H1 (cell line): ENCODE results near the gene GRK5. TPM values are rescaled to one million over a fixed set of nuclear protein-coding genes. Genes with fewer than 3 reads are reported as not detected.
A peak's percentile ranks its signal among the peaks of the same experiment; 100 is the strongest.

Experiments used
- CTCF ChIA-PET: fragments of 300-600 bp; sonication (Branson Sonifier 250); formaldehyde crosslinking; loops from one replicate; lab custom pipeline; 2021; ENCODE audit not compliant: partially characterized antibody; lab: Charles Lee
- POLR2A ChIA-PET: fragments of 300-600 bp; sonication (Branson Sonifier 250); formaldehyde crosslinking; loops from one replicate; lab custom pipeline; 2021; ENCODE audit warnings: inconsistent platforms; ENCODE audit not compliant: partially characterized antibody; lab: Charles Lee
- DNase-seq, 2 experiments: peaks; one replicate each; pipeline versions ENCODE4 v3.0.0 to v3.0.0-alpha.2; 2010 to 2022; ENCODE audit warnings: low spot score in 2 of 2, low read depth in 1 of 2, mixed read lengths in 1 of 2
- FAIRE-seq: peaks from 2 replicates; lab custom pipeline; 2011; peaks lifted over from hg19 to GRCh38; lab: Jason Lieb, UNC
- H2AFZ ChIP-seq: 2 replicates; pipeline ENCODE4 v1.8.1; 2012; ENCODE audit warnings: low read length, inconsistent platforms
- H2AK5ac ChIP-seq: 2 replicates; pipeline ENCODE4 v1.6.1; 2013; ENCODE audit warnings: low read depth, low read length
- H2BK120ac ChIP-seq: replicated peaks from 2 replicates; pipeline ENCODE3; 2013; ENCODE audit warnings: low read depth, low read length, inconsistent platforms
- H2BK12ac ChIP-seq: 2 replicates; pipeline ENCODE4 v1.6.1; 2013; ENCODE audit warnings: low read depth, low read length
- H2BK15ac ChIP-seq: 2 replicates; pipeline ENCODE4 v1.6.1; 2013; ENCODE audit warnings: low read length
- H2BK20ac ChIP-seq: 2 replicates; pipeline ENCODE4 v1.6.1; 2013; ENCODE audit warnings: low read length
- H2BK5ac ChIP-seq: 2 replicates; pipeline ENCODE4 v1.6.1; 2013; ENCODE audit warnings: low read depth, low read length
- H3K14ac ChIP-seq: 2 replicates; pipeline ENCODE4 v1.6.1; 2013; ENCODE audit warnings: inconsistent platforms; ENCODE audit not compliant: insufficient read length
- H3K18ac ChIP-seq: 2 replicates; pipeline ENCODE4 v1.6.1; 2013; ENCODE audit warnings: low read length; ENCODE audit errors: extremely low read depth
- H3K23ac ChIP-seq: 2 replicates; pipeline ENCODE4 v1.6.1; 2013; ENCODE audit warnings: inconsistent platforms; ENCODE audit not compliant: insufficient read length
- H3K23me2 ChIP-seq: 2 replicates; pipeline ENCODE4 v1.6.1; 2013; ENCODE audit warnings: low read depth, low read length
- H3K27ac ChIP-seq: 2 replicates; pipeline ENCODE4 v1.6.1; 2011; ENCODE audit warnings: low read depth, low read length, inconsistent platforms
- H3K27me3 ChIP-seq, 4 experiments: replicated peaks in 1 of 4; 1 replicate in 1 of 4; 2 replicates in 3 of 4; pipeline versions ENCODE4 v1.6.1 to v1.8.1; 2011 to 2013; ENCODE audit warnings: low read length in 3 of 4, mild to moderate bottlenecking in 3 of 4, inconsistent platforms in 2 of 4, mixed read lengths in 2 of 4, moderate library complexity in 1 of 4; ENCODE audit not compliant: control insufficient read depth in 3 of 4, insufficient read depth in 3 of 4; ENCODE audit errors: extremely low read depth in 1 of 4
- H3K36me3 ChIP-seq, 4 experiments: 2 replicates each; pipeline versions ENCODE4 v1.6.1 to v1.8.1; 2011 to 2013; ENCODE audit warnings: mild to moderate bottlenecking in 4 of 4, low read length in 3 of 4, moderate library complexity in 2 of 4, control low read depth in 1 of 4, inconsistent platforms in 1 of 4; ENCODE audit not compliant: insufficient read depth in 4 of 4, control insufficient read depth in 2 of 4
- H3K4ac ChIP-seq: replicated peaks from 2 replicates; pipeline ENCODE3; 2013; ENCODE audit warnings: low read length, low read depth, mixed read lengths, inconsistent platforms; ENCODE audit not compliant: insufficient read length
- H3K4me1 ChIP-seq, 4 experiments: replicated peaks in 1 of 4; 1 replicate in 1 of 4; 2 replicates in 3 of 4; pipeline versions ENCODE4 v1.6.1 to v1.8.1; 2011 to 2013; ENCODE audit warnings: low read length in 3 of 4, inconsistent platforms in 2 of 4, mixed read lengths in 1 of 4; ENCODE audit not compliant: insufficient read depth in 4 of 4, control insufficient read depth in 3 of 4
- H3K4me2 ChIP-seq, 2 experiments: 2 replicates each; pipeline versions ENCODE4 v1.6.1 to v1.8.1; 2011 to 2013; ENCODE audit warnings: low read depth in 2 of 2, low read length in 2 of 2, control low read depth in 1 of 2, inconsistent platforms in 1 of 2, mild to moderate bottlenecking in 1 of 2; ENCODE audit not compliant: insufficient read depth in 1 of 2
- H3K4me3 ChIP-seq, 4 experiments: fragments of 200-600, 300-600 bp in 1 of 4; sonication (generic), shearing (Covaris generic), sonication (Bioruptor Twin) in 1 of 4; 2 replicates each; pipeline versions ENCODE4 v1.5.1 to v1.8.1; 2011 to 2016; ENCODE audit warnings: low read length in 4 of 4, low read depth in 3 of 4, control low read depth in 2 of 4, inconsistent platforms in 2 of 4, mild to moderate bottlenecking in 2 of 4, mixed read lengths in 1 of 4, moderate library complexity in 1 of 4; ENCODE audit not compliant: insufficient read depth in 2 of 4; ENCODE audit errors: extremely low read depth in 1 of 4
- H3K56ac ChIP-seq: replicated peaks from 2 replicates; pipeline ENCODE3; 2013; ENCODE audit warnings: low read depth, mild to moderate bottlenecking, mixed read lengths, low read length, inconsistent platforms; ENCODE audit not compliant: insufficient read length
- H3K79me1 ChIP-seq: 2 replicates; pipeline ENCODE4 v1.6.1; 2013; ENCODE audit warnings: low read depth, low read length, control low read depth
- H3K79me2 ChIP-seq, 2 experiments: 2 replicates each; pipeline versions ENCODE4 v1.6.1 to v1.8.1; 2012 to 2013; ENCODE audit warnings: low read length in 2 of 2, mild to moderate bottlenecking in 2 of 2, inconsistent platforms in 1 of 2; ENCODE audit not compliant: insufficient read depth in 2 of 2, control insufficient read depth in 1 of 2
- H3K9ac ChIP-seq, 4 experiments: replicated peaks in 1 of 4; 1 replicate in 1 of 4; 2 replicates in 3 of 4; pipeline versions ENCODE4 v1.6.1 to v1.8.1; 2011 to 2013; ENCODE audit warnings: low read depth in 3 of 4, low read length in 3 of 4, control low read depth in 2 of 4, mild to moderate bottlenecking in 2 of 4, moderate library complexity in 2 of 4, inconsistent platforms in 1 of 4; ENCODE audit errors: extremely low read depth in 1 of 4
- H3K9me3 ChIP-seq, 2 experiments: 2 replicates each; pipeline versions ENCODE4 v1.6.1 to v1.8.1; 2012 to 2013; ENCODE audit warnings: mild to moderate bottlenecking in 2 of 2, moderate library complexity in 2 of 2, control low read depth in 1 of 2, inconsistent platforms in 1 of 2, low read depth in 1 of 2, low read length in 1 of 2, mixed read lengths in 1 of 2; ENCODE audit not compliant: insufficient read depth in 2 of 2
- H4K20me1 ChIP-seq, 2 experiments: replicated peaks in 1 of 2; 2 replicates each; pipeline versions ENCODE3 to v1.8.1; 2011 to 2013; ENCODE audit warnings: inconsistent platforms in 2 of 2, low read length in 2 of 2, mild to moderate bottlenecking in 1 of 2; ENCODE audit not compliant: insufficient read depth in 2 of 2, control insufficient read depth in 1 of 2
- H4K5ac ChIP-seq: 2 replicates; pipeline ENCODE4 v1.6.1; 2013; ENCODE audit warnings: low read length, low read depth, mixed read lengths, inconsistent platforms; ENCODE audit not compliant: insufficient read length
- H4K8ac ChIP-seq: 2 replicates; pipeline ENCODE4 v1.8.0; 2013; ENCODE audit warnings: mild to moderate bottlenecking, moderate library complexity, low read length, inconsistent platforms; ENCODE audit not compliant: insufficient read depth; ENCODE audit errors: extremely low read depth
- H4K91ac ChIP-seq: replicated peaks from 2 replicates; pipeline ENCODE3; 2013; ENCODE audit warnings: low read length, mixed read lengths, inconsistent platforms; ENCODE audit not compliant: insufficient read length
- ATF2 ChIP-seq: IDR thresholded peaks from 2 replicates; pipeline ENCODE4 v1.6.1; 2012; ENCODE audit warnings: low read length, inconsistent platforms
- BRCA1 ChIP-seq: IDR thresholded peaks from 2 replicates; pipeline ENCODE4 v1.6.1; 2012; ENCODE audit warnings: low read depth, low read length, improper control_type of control experiment
- HDAC6 ChIP-seq: IDR thresholded peaks from one replicate; pipeline ENCODE4 v1.7.1; 2012; ENCODE audit warnings: low read depth, mild to moderate bottlenecking, inconsistent platforms, low read length, moderate library complexity
- MAFK ChIP-seq: IDR thresholded peaks from 2 replicates; pipeline ENCODE4 v1.6.1; 2012; ENCODE audit warnings: low read depth, mild to moderate bottlenecking, improper control_type of control experiment, low read length
- POU5F1 ChIP-seq: IDR thresholded peaks from 2 replicates; pipeline ENCODE4 v1.6.1; 2011; ENCODE audit warnings: low read depth, mild to moderate bottlenecking, low read length, moderate library complexity
- RAD21 ChIP-seq, 2 experiments: IDR thresholded peaks in 1 of 2; conservative IDR thresholded peaks in 1 of 2; 2 replicates each; pipeline ENCODE4 v1.6.1; 2011; ENCODE audit warnings: low read depth in 2 of 2, low read length in 2 of 2, improper control_type of control experiment in 1 of 2, inconsistent platforms in 1 of 2, mild to moderate bottlenecking in 1 of 2, moderate library complexity in 1 of 2
- SP4 ChIP-seq: IDR thresholded peaks from 2 replicates; pipeline ENCODE4 v1.6.1; 2012; ENCODE audit warnings: low read length, inconsistent platforms
- SRF ChIP-seq: IDR thresholded peaks from 2 replicates; pipeline ENCODE4 v1.6.1; 2011; ENCODE audit warnings: mild to moderate bottlenecking, low read depth, low read length, moderate library complexity
- TEAD4 ChIP-seq: IDR thresholded peaks from 2 replicates; pipeline ENCODE4 v1.6.1; 2012; ENCODE audit warnings: low read depth, low read length, inconsistent platforms, mixed read lengths
- WGBS, 2 experiments: shearing (Covaris generic) in 1 of 2; methylation state at CpG; one replicate each; pipeline versions ENCODE4 v1.1.6 to v1.1.7; 2013 to 2015; ENCODE audit warnings: low lambda C conversion rate in 2 of 2, mixed read lengths in 2 of 2, inconsistent platforms in 1 of 2, low coverage in 1 of 2, missing lambda C conversion rate in 1 of 2; ENCODE audit not compliant: insufficient replicate concordance in 2 of 2, insufficient coverage in 1 of 2, insufficient read length in 1 of 2; ENCODE audit errors: extremely low coverage in 1 of 2, missing lambda C conversion rate in 1 of 2; 5-methylcytosine and 5-hydroxymethylcytosine counted together
- polyA plus RNA-seq, 7 experiments: library from polyadenylated mRNA; depleted of rRNA in 3 of 7; stranded (reverse) in 5 of 7; unstranded in 2 of 7; fragments of >200 nt in 5 of 7; fragments of 200-250 nt in 2 of 7; gene quantifications; 1 replicate in 5 of 7; 2 replicates in 1 of 7; 4 replicates in 1 of 7; pipeline versions ENCODE4 v1.2.1 to v1.2.3, GENCODE V29; 2011 to 2013; ENCODE audit warnings: missing spikeins in 2 of 7, mixed read lengths in 2 of 7
- total RNA-seq: library from RNA; stranded (reverse); fragmentation: NEBNext Ultra II Directional; extraction: Animal tissue kit (Norgen Biotek cat#: 25700); gene quantifications from 2 replicates; pipeline ENCODE4 v1.2.1, GENCODE V29; 2021

The GRK5 gene
- total and polyA plus RNA-seq, 2 of the 8 experiments (the other 6 are each of a cell fraction or from before 2014, with no cell fraction given), result 0.54 to 2.5 TPM

- H3K9me3 ChIP-seq, result no peaks in the 10 kb centered on the region
- H4K5ac ChIP-seq, result no peak overlapping the region
- ChIA-PET POLR2A (no interaction called here), CTCF (no interaction called here)
- no peak overlapping the region for H2BK20ac ChIP-seq
- no peak overlapping the region for H2BK120ac ChIP-seq
- H3K9ac ChIP-seq, result no peak overlapping the region
- DNase-seq (no peak), FAIRE-seq (no peak)
- no peak overlapping the region for H2BK15ac ChIP-seq
- no peak overlapping the region for H3K23ac ChIP-seq
- no peak overlapping the region for H2BK5ac ChIP-seq
- no peaks in the 10 kb centered on the region for H3K79me1 ChIP-seq
- no peak overlapping the region for H3K56ac ChIP-seq
- H3K23me2 ChIP-seq, result peaks cover 2% of the 10 kb centered on the region; the same call in 1 of the 2 replicates
- H2AFZ ChIP-seq, result no peak overlapping the region
- 0 out of 2 replicates have a peak overlapping the region, but pooled peaks have one; percentile 53 for H2AK5ac ChIP-seq
- no peak overlapping the region for H2BK12ac ChIP-seq
- peaks cover 0 to 4% (median 0%) of the 10 kb centered on the region in 4 experiments; a peak in 1 of 7 replicates for H3K4me1 ChIP-seq
- H4K91ac ChIP-seq, result no peak overlapping the region
- H3K18ac ChIP-seq, result no peak overlapping the region
- no peak overlapping the region for H3K4ac ChIP-seq
- TF ChIP-seq RAD21 (IDR thresholded peaks at IDR 0.05 in 1 of 2, conservative IDR thresholded peaks at IDR 0.05 in 1 of 2; ENCODE audit: low read depth in 2 of 2, low read length in 2 of 2) (no peak), TEAD4 (no peak), SP4 (no peak), ATF2 (no peak), MAFK (no peak), BRCA1 (no peak), SRF (no peak), HDAC6 (no peak), POU5F1 (no peak)
- no peak overlapping the region for H3K14ac ChIP-seq
- H3K4me3 ChIP-seq, result no peak overlapping the region
- no peaks in the 10 kb centered on the region for H3K36me3 ChIP-seq
- no peak overlapping the region for H3K4me2 ChIP-seq
- H4K8ac ChIP-seq, result no peak overlapping the region
- no peaks in the 10 kb centered on the region for H3K79me2 ChIP-seq
- H3K27me3 ChIP-seq, result no peaks in the 10 kb centered on the region
- H4K20me1 ChIP-seq, result no peaks in the 10 kb centered on the region
- WGBS, 2 experiments, result 88% methylated on average over 2 of the region's 2 CpGs; no CpG with 5 or more reads in 1 of the 2 experiments
- no peak overlapping the region for H3K27ac ChIP-seq
Observed at GRCh38 chr10:119286983-119287633, 79.7 kb downstream of the GRK5 start.
